ENCODE data around the gene CAMKK2.

- TF ChIP-seq CTCF (tag by site-specific recombination; IDR thresholded peaks at IDR 0.05) (no peak), ZNF561 (tag by site-specific recombination; IDR thresholded peaks at IDR 0.05; ENCODE audit: borderline replicate concordance) (no peak)
- TF ChIP-seq, protein P1, sequence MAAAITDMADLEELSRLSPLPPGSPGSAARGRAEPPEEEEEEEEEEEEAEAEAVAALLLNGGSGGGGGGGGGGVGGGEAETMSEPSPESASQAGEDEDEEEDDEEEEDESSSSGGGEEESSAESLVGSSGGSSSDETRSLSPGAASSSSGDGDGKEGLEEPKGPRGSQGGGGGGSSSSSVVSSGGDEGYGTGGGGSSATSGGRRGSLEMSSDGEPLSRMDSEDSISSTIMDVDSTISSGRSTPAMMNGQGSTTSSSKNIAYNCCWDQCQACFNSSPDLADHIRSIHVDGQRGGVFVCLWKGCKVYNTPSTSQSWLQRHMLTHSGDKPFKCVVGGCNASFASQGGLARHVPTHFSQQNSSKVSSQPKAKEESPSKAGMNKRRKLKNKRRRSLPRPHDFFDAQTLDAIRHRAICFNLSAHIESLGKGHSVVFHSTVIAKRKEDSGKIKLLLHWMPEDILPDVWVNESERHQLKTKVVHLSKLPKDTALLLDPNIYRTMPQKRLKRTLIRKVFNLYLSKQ (tag by site-specific recombination; IDR thresholded peaks at IDR 0.05; ENCODE audit: borderline replicate concordance): no peak
Measured at GRCh38 chr12:121290410-121290809, 6.1 kb downstream of the CAMKK2 start.
